Sigmoid colon (tissue), 4 donors: ENCODE results near the gene TRAF3.

Source experiments
- EP300 ChIP-seq, 4 donors: sonication (generic); formaldehyde crosslinking; IDR thresholded peaks; one replicate each; pipeline ENCODE4 v1.6.1; 2017; ENCODE audit warnings: antibody characterized with exemption in 4 of 4
- POLR2A ChIP-seq, 2 donors: fragments of 450-650 bp; IDR thresholded peaks; one replicate each; pipeline ENCODE4 v1.6.1; 2016; ENCODE audit warnings: antibody characterized with exemption in 2 of 2, mild to moderate bottlenecking in 2 of 2, moderate library complexity in 2 of 2
- POLR2AphosphoS5 ChIP-seq, 4 donors: sonication (generic); formaldehyde crosslinking; IDR thresholded peaks; one replicate each; pipeline ENCODE4 v1.6.1; 2017; ENCODE audit warnings: antibody characterized with exemption in 4 of 4
- TF ChIP-seq, protein P1 (sequence below), 4 experiments: fragments of 450-650 bp in 3 of 4; fragments of 200-600 bp in 1 of 4; IDR thresholded peaks; one replicate each; pipeline ENCODE4 v1.5.1; 2016 to 2019; ENCODE audit warnings: antibody characterized with exemption in 4 of 4, mild to moderate bottlenecking in 3 of 4, moderate library complexity in 2 of 4

DNA sequence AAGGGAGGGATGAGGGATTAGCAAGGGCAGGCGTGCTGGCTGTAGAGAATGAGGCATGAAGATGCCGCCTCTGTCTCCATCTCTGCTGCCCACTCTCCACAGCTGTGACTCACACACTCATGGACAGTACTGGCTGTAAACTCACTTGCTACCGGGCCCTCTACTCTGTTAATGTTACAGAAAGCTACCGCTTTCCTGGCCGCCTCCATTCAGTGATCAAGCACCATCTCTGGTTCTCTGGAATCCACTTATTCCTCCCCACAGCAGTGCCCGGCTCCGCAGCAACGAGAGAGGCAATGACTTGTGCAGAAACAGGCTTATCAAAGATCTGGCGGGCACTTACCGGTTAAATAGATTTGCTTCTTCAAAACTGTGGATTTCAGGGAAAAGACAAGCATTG lies 180.0 kb downstream of the TRAF3 start:
- TF ChIP-seq, protein P1, sequence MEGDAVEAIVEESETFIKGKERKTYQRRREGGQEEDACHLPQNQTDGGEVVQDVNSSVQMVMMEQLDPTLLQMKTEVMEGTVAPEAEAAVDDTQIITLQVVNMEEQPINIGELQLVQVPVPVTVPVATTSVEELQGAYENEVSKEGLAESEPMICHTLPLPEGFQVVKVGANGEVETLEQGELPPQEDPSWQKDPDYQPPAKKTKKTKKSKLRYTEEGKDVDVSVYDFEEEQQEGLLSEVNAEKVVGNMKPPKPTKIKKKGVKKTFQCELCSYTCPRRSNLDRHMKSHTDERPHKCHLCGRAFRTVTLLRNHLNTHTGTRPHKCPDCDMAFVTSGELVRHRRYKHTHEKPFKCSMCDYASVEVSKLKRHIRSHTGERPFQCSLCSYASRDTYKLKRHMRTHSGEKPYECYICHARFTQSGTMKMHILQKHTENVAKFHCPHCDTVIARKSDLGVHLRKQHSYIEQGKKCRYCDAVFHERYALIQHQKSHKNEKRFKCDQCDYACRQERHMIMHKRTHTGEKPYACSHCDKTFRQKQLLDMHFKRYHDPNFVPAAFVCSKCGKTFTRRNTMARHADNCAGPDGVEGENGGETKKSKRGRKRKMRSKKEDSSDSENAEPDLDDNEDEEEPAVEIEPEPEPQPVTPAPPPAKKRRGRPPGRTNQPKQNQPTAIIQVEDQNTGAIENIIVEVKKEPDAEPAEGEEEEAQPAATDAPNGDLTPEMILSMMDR (IDR thresholded peaks at IDR 0.05) = no peak
- TF ChIP-seq POLR2AphosphoS5 (IDR thresholded peaks at IDR 0.05) (no peak), POLR2A (IDR thresholded peaks at IDR 0.05) (no peak), EP300 (IDR thresholded peaks at IDR 0.05) (no peak)
